CD1c-positive myeloid dendritic cell (primary cell): ENCODE measurements around the gene AKR1C4.

Experiments used
- DNase-seq: peaks from one replicate; pipeline ENCODE4 v3.0.0-alpha.2; 2016; ENCODE audit errors: extremely low spot score

The AKR1C4 gene

DNA sequence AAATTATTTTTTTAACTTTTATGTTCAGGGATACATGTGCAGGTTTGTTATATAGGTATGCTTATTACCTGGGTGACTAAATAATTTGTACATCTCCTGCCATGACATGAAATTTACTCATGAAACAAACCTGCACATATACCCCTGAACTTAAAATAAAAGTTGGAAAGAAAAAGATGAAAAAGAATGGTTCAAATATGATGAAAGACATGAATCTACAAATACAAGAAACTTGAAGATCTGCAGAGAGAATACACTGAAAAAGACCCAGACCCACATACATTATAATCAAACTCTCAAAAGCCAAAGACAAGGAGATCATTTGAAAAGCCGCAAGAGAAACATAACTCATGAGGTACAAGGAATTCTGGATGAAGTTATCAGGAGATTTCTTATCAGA lies 70.2 kb downstream of the AKR1C4 start:
- no peak for DNase-seq

DNA sequence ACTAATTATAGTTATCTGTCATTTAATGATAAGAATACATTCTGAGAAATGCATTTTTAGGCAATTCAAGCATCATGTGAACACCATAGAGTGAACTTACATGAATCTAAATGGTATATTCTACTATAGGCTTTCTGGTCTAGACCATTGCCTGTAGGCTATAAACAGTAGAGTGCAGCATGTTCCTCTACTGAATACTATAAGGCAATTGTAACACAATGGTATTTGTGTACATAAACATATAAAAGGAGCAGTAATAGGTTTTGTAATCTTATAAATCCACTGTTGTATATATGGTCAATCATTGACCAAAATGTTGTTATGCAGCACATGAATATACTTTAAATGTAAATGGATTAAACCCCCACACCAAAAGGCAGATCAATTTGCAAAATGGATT lies 71.6 kb downstream of the AKR1C4 start:
- DNase-seq, result no peak
